SK-N-SH (cell line): ENCODE data around the gene PRKCA. TPM values are rescaled to one million over a fixed set of nuclear protein-coding genes. Genes with fewer than 3 reads are reported as not detected.
A peak's percentile ranks its signal among the peaks of the same experiment; 100 is the strongest.

Experiments
- CTCF ChIA-PET: fragments of 300-600, 350-600 bp; formaldehyde crosslinking; extraction: SDS; loops from one replicate; lab custom pipeline; 2021; lab: Yijun Ruan, JAX
- POLR2A ChIA-PET: fragments of 350-600 bp; sonication (Branson Sonifier 250); formaldehyde crosslinking; extraction: SDS; loops from one replicate; lab custom pipeline; 2020; ENCODE audit warnings: antibody characterized with exemption, inconsistent platforms; lab: Yijun Ruan, JAX
- DNase-seq: peaks from one replicate; pipeline ENCODE4 v3.0.0; 2012
- H2AFZ ChIP-seq: fragments of 200-600 bp; sonication (generic); 2 replicates; pipeline ENCODE4 v1.8.1; 2016; ENCODE audit warnings: antibody characterized with exemption, mild to moderate bottlenecking, low read depth
- H3F3A ChIP-seq: fragments of 200-600 bp; sonication (generic); replicated peaks from 2 replicates; pipeline ENCODE3; 2016; ENCODE audit warnings: antibody characterized with exemption, mild to moderate bottlenecking; ENCODE audit not compliant: insufficient read depth
- H3K27ac ChIP-seq, 2 experiments: fragments of 200-500 bp in 1 of 2; fragments of 200-600 bp in 1 of 2; sonication (Bioruptor generic) in 1 of 2; sonication (generic), shearing (Covaris generic) in 1 of 2; 2 replicates each; pipeline versions ENCODE4 v1.5.1 to v1.6.1; 2014 to 2016; ENCODE audit warnings: low read depth in 2 of 2, inconsistent platforms in 1 of 2, low read length in 1 of 2, mild to moderate bottlenecking in 1 of 2, mixed read lengths in 1 of 2
- H3K27me3 ChIP-seq: fragments of 200-600 bp; sonication (generic), shearing (Covaris generic); 2 replicates; pipeline ENCODE4 v1.6.1; 2016; ENCODE audit warnings: mixed run types; ENCODE audit not compliant: insufficient read depth
- H3K36me3 ChIP-seq, 2 experiments: fragments of 200-500 bp in 1 of 2; fragments of 200-600 bp in 1 of 2; sonication (Bioruptor generic) in 1 of 2; sonication (generic) in 1 of 2; replicated peaks in 1 of 2; 2 replicates each; pipeline versions ENCODE3 to v1.5.1; 2014 to 2016; ENCODE audit warnings: low read length in 1 of 2, mild to moderate bottlenecking in 1 of 2; ENCODE audit not compliant: insufficient read depth in 2 of 2, control insufficient read depth in 1 of 2
- H3K4me1 ChIP-seq, 2 experiments: fragments of 200-500 bp in 1 of 2; fragments of 200-600 bp in 1 of 2; sonication (Bioruptor generic) in 1 of 2; sonication (generic), shearing (Covaris generic) in 1 of 2; 2 replicates each; pipeline versions ENCODE4 v1.5.1 to v1.6.1; 2014 to 2016; ENCODE audit warnings: low read depth in 1 of 2, low read length in 1 of 2, mixed run types in 1 of 2; ENCODE audit not compliant: insufficient read depth in 2 of 2, control insufficient read depth in 1 of 2
- H3K4me2 ChIP-seq: fragments of 200-600 bp; sonication (generic), shearing (Covaris generic); 2 replicates; pipeline ENCODE4 v1.6.1; 2017; ENCODE audit warnings: mixed run types
- H3K4me3 ChIP-seq, 2 experiments: fragments of 200-500 bp in 1 of 2; fragments of 200-600 bp in 1 of 2; sonication (Bioruptor generic) in 1 of 2; sonication (generic), shearing (Covaris generic) in 1 of 2; 2 replicates each; pipeline versions ENCODE4 v1.5.1 to v1.8.1; 2014 to 2016; ENCODE audit warnings: low read depth in 2 of 2, inconsistent platforms in 1 of 2, low read length in 1 of 2, mild to moderate bottlenecking in 1 of 2, mixed read lengths in 1 of 2, moderate library complexity in 1 of 2
- H3K79me2 ChIP-seq: fragments of 200-600 bp; sonication (generic); 2 replicates; pipeline ENCODE4 v1.8.1; 2017; ENCODE audit warnings: mild to moderate bottlenecking; ENCODE audit not compliant: insufficient read depth
- H3K9ac ChIP-seq: fragments of 200-600 bp; sonication (generic); 2 replicates; pipeline ENCODE4 v1.6.1; 2017; ENCODE audit warnings: mixed run types
- H3K9me2 ChIP-seq: fragments of 200-600 bp; sonication (generic); 2 replicates; pipeline ENCODE4 v1.6.1; 2017; ENCODE audit warnings: mixed run types
- H3K9me3 ChIP-seq: fragments of 200-600 bp; sonication (generic); 2 replicates; pipeline ENCODE4 v1.6.1; 2017; ENCODE audit warnings: mixed run types, mild to moderate bottlenecking, moderate library complexity
- H4K20me1 ChIP-seq: fragments of 200-600 bp; sonication (generic); 2 replicates; pipeline ENCODE4 v1.6.1; 2017; ENCODE audit warnings: mild to moderate bottlenecking, mixed run types; ENCODE audit not compliant: insufficient read depth
- EP300 ChIP-seq, 2 experiments: IDR thresholded peaks; 2 replicates each; pipeline versions ENCODE4 v1.4.0 to v1.6.1; 2012; ENCODE audit warnings: borderline replicate concordance in 1 of 2, low read depth in 1 of 2, low read length in 1 of 2
- FOXJ3 ChIP-seq: sonication (generic); formaldehyde crosslinking; IDR thresholded peaks from 2 replicates; pipeline ENCODE4 v1.5.1; 2020; ENCODE audit warnings: mild to moderate bottlenecking, missing genetic modification reagents
- GABPA ChIP-seq: IDR thresholded peaks from 2 replicates; pipeline ENCODE4 v1.4.0; 2012; ENCODE audit warnings: low read depth, mild to moderate bottlenecking
- IRF3 ChIP-seq: fragments of 150-350 bp; IDR thresholded peaks from 2 replicates; pipeline ENCODE4 v1.6.1; 2016; ENCODE audit warnings: mild to moderate bottlenecking, low read depth, low read length
- NRF1 ChIP-seq: IDR thresholded peaks from 2 replicates; pipeline ENCODE4 v1.6.1; 2012; ENCODE audit warnings: low read depth, mild to moderate bottlenecking, low read length
- POLR2AphosphoS5 ChIP-seq: IDR thresholded peaks from 2 replicates; pipeline ENCODE4 v1.6.1; 2012; ENCODE audit warnings: low read depth, low read length
- RAD21 ChIP-seq: IDR thresholded peaks from 2 replicates; pipeline ENCODE4 v1.6.1; 2012; ENCODE audit warnings: mild to moderate bottlenecking, low read length
- RCOR1 ChIP-seq: fragments of 150-350 bp; IDR thresholded peaks from 2 replicates; pipeline ENCODE4 v1.6.1; 2017; ENCODE audit warnings: antibody characterized with exemption, low read length
- SIN3A ChIP-seq: IDR thresholded peaks from 2 replicates; pipeline ENCODE4 v1.6.1; 2012; ENCODE audit warnings: low read depth, mild to moderate bottlenecking, low read length, moderate library complexity, borderline replicate concordance
- WGBS: methylation state at CpG from one replicate; pipeline ENCODE4 v1.1.6; 2017; ENCODE audit warnings: low lambda C conversion rate; 5-methylcytosine and 5-hydroxymethylcytosine counted together
- polyA plus RNA-seq, 3 experiments: library from polyadenylated mRNA; depleted of rRNA; stranded (reverse); fragments of >200 nt; gene quantifications; 2 replicates each; pipeline ENCODE4 v1.2.3, GENCODE V29; 2012
- TF ChIP-seq, protein P1 (sequence below): IDR thresholded peaks from 2 replicates; pipeline ENCODE4 v1.4.0; 2012; ENCODE audit warnings: low read depth, borderline replicate concordance
- TF ChIP-seq, protein P2 (sequence below): IDR thresholded peaks from 2 replicates; pipeline ENCODE4 v1.4.0; 2012; ENCODE audit warnings: low read depth

The PRKCA gene
- polyA plus RNA-seq, 1 of the 3 experiments (the other 2 are of a cell fraction), result 108 TPM

- peaks cover 100% of the 10 kb centered on the region for H3K79me2 ChIP-seq
- peaks cover 65% of the 10 kb centered on the region for H4K20me1 ChIP-seq
- ChIA-PET CTCF (interaction anchor here (1.0 kb wide), 1 partner anchor 146 kb away, joined by 3 read pairs; no protein-coding TSS in a partner anchor), POLR2A (no interaction called here)
- no peaks in the 10 kb centered on the region for H3K9me2 ChIP-seq
- H3K4me3 ChIP-seq, result no peak overlapping the region
- whole genome bisulfite sequencing, result 78% methylated on average over 2 of the region's 2 CpGs
- H3K9ac ChIP-seq, result no peak overlapping the region
- peaks cover 59% of the 10 kb centered on the region for H3F3A ChIP-seq
- TF ChIP-seq RAD21 (no peak), NRF1 (no peak), GABPA (no peak), IRF3 (no peak), SIN3A (no peak), RCOR1 (no peak), EP300 (IDR thresholded peaks at IDR 0.05; ENCODE audit: borderline replicate concordance in 1 of 2, low read depth in 1 of 2, low read length in 1 of 2) (no peak), FOXJ3 (CRISPR knock-in tag) (no peak)
- TF ChIP-seq, protein P1, sequence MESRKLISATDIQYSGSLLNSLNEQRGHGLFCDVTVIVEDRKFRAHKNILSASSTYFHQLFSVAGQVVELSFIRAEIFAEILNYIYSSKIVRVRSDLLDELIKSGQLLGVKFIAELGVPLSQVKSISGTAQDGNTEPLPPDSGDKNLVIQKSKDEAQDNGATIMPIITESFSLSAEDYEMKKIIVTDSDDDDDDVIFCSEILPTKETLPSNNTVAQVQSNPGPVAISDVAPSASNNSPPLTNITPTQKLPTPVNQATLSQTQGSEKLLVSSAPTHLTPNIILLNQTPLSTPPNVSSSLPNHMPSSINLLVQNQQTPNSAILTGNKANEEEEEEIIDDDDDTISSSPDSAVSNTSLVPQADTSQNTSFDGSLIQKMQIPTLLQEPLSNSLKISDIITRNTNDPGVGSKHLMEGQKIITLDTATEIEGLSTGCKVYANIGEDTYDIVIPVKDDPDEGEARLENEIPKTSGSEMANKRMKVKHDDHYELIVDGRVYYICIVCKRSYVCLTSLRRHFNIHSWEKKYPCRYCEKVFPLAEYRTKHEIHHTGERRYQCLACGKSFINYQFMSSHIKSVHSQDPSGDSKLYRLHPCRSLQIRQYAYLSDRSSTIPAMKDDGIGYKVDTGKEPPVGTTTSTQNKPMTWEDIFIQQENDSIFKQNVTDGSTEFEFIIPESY, result no peak
- TF ChIP-seq, protein P2, sequence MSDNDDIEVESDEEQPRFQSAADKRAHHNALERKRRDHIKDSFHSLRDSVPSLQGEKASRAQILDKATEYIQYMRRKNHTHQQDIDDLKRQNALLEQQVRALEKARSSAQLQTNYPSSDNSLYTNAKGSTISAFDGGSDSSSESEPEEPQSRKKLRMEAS, result no peak
- H3K36me3 ChIP-seq, result peaks cover 53 to 81% of the 10 kb centered on the region in 2 experiments
- no peak for DNase-seq
- H3K4me2 ChIP-seq, result 0 out of 2 replicates have a peak overlapping the region, but pooled peaks have one; percentile 3
- peaks cover 41 to 49% of the 10 kb centered on the region in 2 experiments for H3K4me1 ChIP-seq
- no peak overlapping the region for H2AFZ ChIP-seq
- H3K9me3 ChIP-seq, result no peaks in the 10 kb centered on the region
- no peaks in the 10 kb centered on the region for H3K27me3 ChIP-seq
- H3K27ac ChIP-seq, result peak overlapping the region in 1 of 2 experiments; percentile 3; a peak in 1 of 4 replicates
These were observed 6.4 kb downstream of the PRKCA start for GRCh38 chr17:66308856-66309255.

DNA sequence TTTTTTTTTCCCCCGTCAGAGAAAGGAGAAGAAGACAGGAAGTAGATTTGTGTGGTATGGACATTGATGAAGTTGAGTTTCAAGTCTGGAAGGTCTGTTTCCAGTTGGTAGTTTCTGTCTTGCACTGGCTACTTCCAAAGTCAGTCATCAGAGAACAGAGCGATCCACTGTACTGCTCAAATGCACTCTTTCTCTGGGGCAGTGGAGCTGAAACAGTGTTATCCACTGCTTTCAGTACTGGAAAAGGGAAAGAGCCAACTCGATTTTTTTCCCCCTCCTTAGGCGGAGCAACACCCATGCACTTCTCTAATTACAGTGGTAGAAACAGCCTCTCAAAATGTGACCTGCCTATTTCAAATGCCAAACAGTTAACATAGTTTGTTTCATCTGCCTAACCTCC is 7.4 kb downstream of the PRKCA start:
- Histone ChIP-seq H3F3A (peaks cover 53% of the 10 kb centered on the region), H3K36me3 (peaks cover 53 to 81% of the 10 kb centered on the region in 2 experiments), H3K79me2 (peaks cover 100% of the 10 kb centered on the region), H3K9ac (no peak overlapping the region), H3K4me2 (no peak overlapping the region), H3K4me3 (no peak overlapping the region), H3K27ac (peak overlapping the region; percentile 6 to 16; a peak in 1 of 4 replicates), H3K27me3 (no peaks in the 10 kb centered on the region), H3K4me1 (peaks cover 38 to 49% of the 10 kb centered on the region in 2 experiments), H2AFZ (no peak overlapping the region)
- CTCF ChIA-PET, result interaction anchor here (0.6 to 1.4 kb wide), 5 partner anchors 17 to 145 kb away, joined by 3 to 5 read pairs (median 3); no protein-coding TSS in a partner anchor
- POLR2A ChIA-PET, result no interaction called here
- WGBS, result 78% methylated on average over 4 of the region's 4 CpGs
- DNase-seq, result no peak
- TF ChIP-seq NRF1 (no peak), POLR2AphosphoS5 (0 out of 2 replicates have a peak, but pooled peaks have one; percentile 14)
- TF ChIP-seq, all 33 proteins: peak for 1
- Histone ChIP-seq H4K20me1 (peaks cover 56% of the 10 kb centered on the region), H3K9me3 (no peaks in the 10 kb centered on the region), H3K9me2 (no peaks in the 10 kb centered on the region)
